Left hindlimb (tissue), 1 donor: ENCODE measurements around the gene RASIP1.
"Not testable (repeated sequence)": the region's sequence is repeated elsewhere in the genome, so short reads cannot be mapped to it uniquely, and the experiment has no call there.

ENCODE experiments used
- DNase-seq: peaks from one replicate; pipeline ENCODE4 v3.0.0-alpha.2; 2018

The RASIP1 gene

GRCh38 chr19:48726556-48726955, 13.9 kb downstream of the RASIP1 start:
- no peak for DNase-seq

- DNase-seq: peak; percentile 88
Measured at GRCh38 chr19:48724796-48725753, 15.3 kb downstream of the RASIP1 start.

GRCh38 chr19:48722196-48722708, 18.2 kb downstream of the RASIP1 start:
- DNase-seq: no peak

- peak; percentile 99 for DNase-seq
Measured at GRCh38 chr19:48720613-48721296, 19.7 kb downstream of the RASIP1 start.

GRCh38 chr19:48720251-48720612, 20.2 kb downstream of the RASIP1 start:
- no peak for DNase-seq

- peak; percentile 74 for DNase-seq
Measured at GRCh38 chr19:48719263-48720171, 20.9 kb downstream of the RASIP1 start, which contains the start of gene MAMSTR. Gene MAMSTR, minus strand, starts transcription at chr19:48719725. Its CDS starts 694 bp downstream, at chr19:48719031.

GRCh38 chr19:48718711-48719231, 21.6 kb downstream of the RASIP1 start:
- peak; percentile 57 for DNase-seq

- DNase-seq: not testable (repeated sequence)
Measured at GRCh38 chr19:48718106-48718505, 22.3 kb downstream of the RASIP1 start.

GRCh38 chr19:48716562-48717291, 23.7 kb downstream of the RASIP1 start:
- peak; percentile 96 for DNase-seq

- DNase-seq: peak; percentile 62
Measured at GRCh38 chr19:48715681-48716171, 24.7 kb downstream of the RASIP1 start.

GRCh38 chr19:48714759-48715675, 25.4 kb downstream of the RASIP1 start:
- no peak for DNase-seq

- peak; percentile 100 for DNase-seq
Measured at GRCh38 chr19:48713864-48714755, 26.3 kb downstream of the RASIP1 start.

GRCh38 chr19:48713041-48713863, 27.2 kb downstream of the RASIP1 start:
- no peak for DNase-seq

GRCh38 chr19:48711106-48711662, 29.2 kb downstream of the RASIP1 start:
- no peak for DNase-seq

- DNase-seq: no peak
Measured at GRCh38 chr19:48708471-48708870, 31.9 kb downstream of the RASIP1 start.

GRCh38 chr19:48705431-48705830, 35.0 kb downstream of the RASIP1 start:
- DNase-seq: no peak

GRCh38 chr19:48703316-48703715, 37.1 kb downstream of the RASIP1 start:
- DNase-seq: no peak

- no peak for DNase-seq
Measured at GRCh38 chr19:48702701-48703100, 37.7 kb downstream of the RASIP1 start.
